ENCODE measurements around the gene TBC1D22A.

GRCh38 chr22:46951973-46952372 is 189.5 kb downstream of the TBC1D22A start:
- TF ChIP-seq EGR1 (IDR thresholded peaks at IDR 0.05; ENCODE audit: low read depth in 2 of 2) (no peak), REST (IDR thresholded peaks at IDR 0.05) (no peak), GABPA (IDR thresholded peaks at IDR 0.05 in 1 of 2, conservative IDR thresholded peaks at IDR 0.05 in 1 of 2) (no peak), RAD21 (IDR thresholded peaks at IDR 0.05) (no peak), CTCF (IDR thresholded peaks at IDR 0.05; ENCODE audit: low read depth, low read length, missing input control) (no peak), MAX (IDR thresholded peaks at IDR 0.05) (no peak), YY1 (IDR thresholded peaks at IDR 0.05) (no peak)
